GM23338 (cell line): Measurements from ENCODE around the gene DUSP5. TPM values are rescaled to one million over a fixed set of nuclear protein-coding genes. Genes with fewer than 3 reads are reported as not detected.

Experiments used
- ATAC-seq: fragments of 200-7000 bp; cut with Tn5 transposase; 3 replicates; pipeline ENCODE4 v1.9.1; 2020
- DNase-seq: peaks from one replicate; pipeline ENCODE4 v3.0.0-alpha.2; 2015; ENCODE audit warnings: low spot score
- H2AFZ ChIP-seq: fragments of 200-600 bp; sonication (generic); 2 replicates; pipeline ENCODE4 v1.8.0; 2016; ENCODE audit warnings: antibody characterized with exemption, mild to moderate bottlenecking, moderate library complexity
- H3F3A ChIP-seq: fragments of 200-600 bp; sonication (generic); replicated peaks from 2 replicates; pipeline ENCODE4 v1.8.0; 2017; ENCODE audit warnings: antibody characterized with exemption, mixed run types, low read depth
- H3K27ac ChIP-seq: fragments of 200-600 bp; sonication (generic); 2 replicates; pipeline ENCODE4 v1.6.1; 2016; ENCODE audit warnings: low read depth
- H3K27me3 ChIP-seq: fragments of 200-600 bp; sonication (generic); 2 replicates; pipeline ENCODE4 v1.8.0; 2016; ENCODE audit warnings: mild to moderate bottlenecking, mixed run types, moderate library complexity; ENCODE audit not compliant: insufficient read depth
- H3K36me3 ChIP-seq: fragments of 200-600 bp; sonication (generic); 2 replicates; pipeline ENCODE4 v1.8.0; 2016; ENCODE audit warnings: mild to moderate bottlenecking; ENCODE audit not compliant: insufficient read depth
- H3K4me1 ChIP-seq: fragments of 200-600 bp; sonication (generic); 2 replicates; pipeline ENCODE4 v1.8.0; 2016; ENCODE audit warnings: mild to moderate bottlenecking, moderate library complexity; ENCODE audit not compliant: insufficient read depth
- H3K4me2 ChIP-seq: fragments of 200-600 bp; sonication (generic); 2 replicates; pipeline ENCODE4 v1.7.1; 2017; ENCODE audit warnings: mixed run types
- H3K4me3 ChIP-seq: fragments of 200-600 bp; sonication (generic); 2 replicates; pipeline ENCODE4 v1.6.1; 2016; ENCODE audit warnings: mixed run types
- H3K79me2 ChIP-seq: fragments of 200-600 bp; sonication (generic); replicated peaks from 2 replicates; pipeline ENCODE4 v1.8.0; 2017; ENCODE audit warnings: mild to moderate bottlenecking; ENCODE audit not compliant: insufficient read depth
- H3K9me2 ChIP-seq: fragments of 200-600 bp; sonication (generic); 2 replicates; pipeline ENCODE4 v1.8.0; 2017; ENCODE audit not compliant: insufficient read depth
- H4K20me1 ChIP-seq: fragments of 200-600 bp; sonication (generic); replicated peaks from 2 replicates; pipeline ENCODE4 v1.8.0; 2017; ENCODE audit warnings: mild to moderate bottlenecking; ENCODE audit not compliant: insufficient read depth
- H3K27ac Mint-ChIP-seq: 2 replicates; pipeline ENCODE4 v1.8.0; 2020; ENCODE audit warnings: inconsistent platforms, mild to moderate bottlenecking, moderate library complexity, mixed read lengths
- H3K27me3 Mint-ChIP-seq: 3 replicates; pipeline ENCODE4 v1.8.0; 2022; ENCODE audit warnings: low read depth, mild to moderate bottlenecking, moderate library complexity, mixed read lengths, inconsistent platforms; ENCODE audit not compliant: insufficient read depth, poor library complexity
- H3K36me3 Mint-ChIP-seq: 3 replicates; pipeline ENCODE4 v1.8.0; 2021; ENCODE audit warnings: low read depth, mild to moderate bottlenecking, inconsistent platforms, moderate library complexity, mixed read lengths
- H3K4me1 Mint-ChIP-seq: 3 replicates; pipeline ENCODE4 v1.8.0; 2020; ENCODE audit warnings: mild to moderate bottlenecking, inconsistent platforms, mixed read lengths
- H3K4me3 Mint-ChIP-seq: 3 replicates; pipeline ENCODE4 v1.8.0; 2021; ENCODE audit warnings: moderate library complexity, mild to moderate bottlenecking, inconsistent platforms, mixed read lengths
- H3K9me3 Mint-ChIP-seq: 3 replicates; pipeline ENCODE4 v1.8.0; 2020; ENCODE audit warnings: moderate library complexity, mild to moderate bottlenecking, inconsistent platforms, mixed read lengths
- CREB1 ChIP-seq: fragments of 250-450 bp; sonication (Bioruptor Pico); IDR thresholded peaks from 2 replicates; pipeline ENCODE4 v1.5.0; 2020; ENCODE audit warnings: low read depth, mild to moderate bottlenecking, moderate library complexity
- CTCF ChIP-seq, 2 experiments: fragments of 200-600 bp in 1 of 2; sonication (generic) in 1 of 2; conservative IDR thresholded peaks; 2 replicates each; pipeline versions ENCODE4 v1.5.1 to v1.6.1; 2016 to 2017; ENCODE audit warnings: antibody characterized with exemption in 2 of 2, low read depth in 2 of 2, mild to moderate bottlenecking in 2 of 2, moderate library complexity in 1 of 2
- ETS1 ChIP-seq: IDR thresholded peaks from 2 replicates; pipeline ENCODE4 v1.6.1; 2016; ENCODE audit warnings: antibody characterized with exemption
- EZH2 ChIP-seq: fragments of 200-600 bp; sonication (generic); IDR thresholded peaks from one replicate; pipeline ENCODE4 v1.8.0; 2017; ENCODE audit warnings: antibody characterized with exemption, mild to moderate bottlenecking, low read depth; ENCODE audit not compliant: unreplicated experiment
- EZH2phosphoT487 ChIP-seq: fragments of 200-600 bp; sonication (generic); IDR thresholded peaks from one replicate; pipeline ENCODE4 v1.8.1; 2018; ENCODE audit warnings: antibody characterized with exemption; ENCODE audit not compliant: unreplicated experiment
- JUNB ChIP-seq: IDR thresholded peaks from one replicate; pipeline ENCODE4 v1.6.1; 2016; ENCODE audit warnings: antibody characterized with exemption; ENCODE audit not compliant: unreplicated experiment
- NANOG ChIP-seq: IDR thresholded peaks from 2 replicates; pipeline ENCODE4 v1.6.1; 2016; ENCODE audit warnings: antibody characterized with exemption, borderline replicate concordance
- POLR2AphosphoS5 ChIP-seq: IDR thresholded peaks from 2 replicates; pipeline ENCODE4 v1.6.1; 2016; ENCODE audit warnings: antibody characterized with exemption, low read depth
- REST ChIP-seq: IDR thresholded peaks from one replicate; pipeline ENCODE4 v1.6.1; 2018; ENCODE audit warnings: antibody characterized with exemption; ENCODE audit not compliant: unreplicated experiment
- STAT1 ChIP-seq: IDR thresholded peaks from one replicate; pipeline ENCODE4 v1.6.1; 2016; ENCODE audit warnings: antibody characterized with exemption; ENCODE audit not compliant: unreplicated experiment
- ZNF114 ChIP-seq: fragments of 250-450 bp; sonication (Bioruptor Pico); IDR thresholded peaks from 2 replicates; pipeline ENCODE4 v1.5.0; 2020; ENCODE audit warnings: mild to moderate bottlenecking, moderate library complexity
- ZNF331 ChIP-seq: fragments of 250-450 bp; sonication (Bioruptor Pico); IDR thresholded peaks from 2 replicates; pipeline ENCODE4 v1.5.0; 2020; ENCODE audit warnings: low read depth, mild to moderate bottlenecking, moderate library complexity
- ZNF462 ChIP-seq: fragments of 250-450 bp; sonication (Bioruptor Pico); IDR thresholded peaks from 2 replicates; pipeline ENCODE4 v1.5.0; 2020; ENCODE audit warnings: mild to moderate bottlenecking, moderate library complexity
- polyA plus RNA-seq: library from polyadenylated mRNA; unstranded; fragments of >200 nt; fragmentation: Nextera tagmentation; extraction: Ambion mirVana; gene quantifications from 2 replicates; pipeline ENCODE4 v1.2.1, GENCODE V29; 2016
- total RNA-seq: library from RNA; depleted of rRNA; stranded (reverse); fragments of >200 nt; shearing (Covaris generic); gene quantifications from 2 replicates; pipeline ENCODE4 v1.2.3, GENCODE V29; 2014

DUSP5 gene
- total and polyA plus RNA-seq, 2 experiments from 2014 or later: 10.8 to 35.9 TPM

- Mint-ChIP-seq H3K4me1 (peaks cover 4% of the 10 kb centered on the region; the same call in 2 of the 3 replicates), H3K36me3 (peaks cover 96% of the 10 kb centered on the region)
These were observed 10.6 kb downstream of the DUSP5 start for GRCh38 chr10:110508159-110508788.

More at GRCh38 chr10:110508159-110508788, 10.6 kb downstream of the DUSP5 start:
- Histone ChIP-seq H3K4me3 (no peak overlapping the region), H3F3A (no peaks in the 10 kb centered on the region), H3K4me1 (no peaks in the 10 kb centered on the region), H3K79me2 (peaks cover 25% of the 10 kb centered on the region), H3K36me3 (peaks cover 16% of the 10 kb centered on the region), H3K9me2 (no peaks in the 10 kb centered on the region), H2AFZ (no peak overlapping the region), H3K4me2 (no peak overlapping the region), H4K20me1 (peaks cover 4% of the 10 kb centered on the region; the same call in 1 of the 2 replicates), H3K27ac (no peak overlapping the region), H3K27me3 (no peaks in the 10 kb centered on the region)
- Mint-ChIP-seq H3K27ac (no peak overlapping the region), H3K27me3 (peaks cover 1% of the 10 kb centered on the region), H3K9me3 (no peaks in the 10 kb centered on the region), H3K4me3 (no peak overlapping the region)
- no peak for DNase-seq
- TF ChIP-seq REST (no peak), CREB1 (CRISPR knock-in tag) (no peak), POLR2AphosphoS5 (no peak), EZH2 (no peak), CTCF (conservative IDR thresholded peaks at IDR 0.05; ENCODE audit: low read depth in 2 of 2) (no peak), ZNF462 (CRISPR knock-in tag) (no peak), EZH2phosphoT487 (no peak), ZNF331 (no peak), STAT1 (no peak), ETS1 (no peak), NANOG (no peak), JUNB (no peak), ZNF114 (CRISPR knock-in tag) (no peak)
- no peak for ATAC-seq
